Thoracic aorta (tissue), 2 donors: ENCODE data around the gene LMO7. TPM values are rescaled to one million over a fixed set of nuclear protein-coding genes. Genes with fewer than 3 reads are reported as not detected.
A peak's percentile ranks its signal among the peaks of the same experiment; 100 is the strongest.

Source experiments
- ATAC-seq: fragments of 150-250 bp; one replicate; pipeline ENCODE4 v1.8.0; 2017; ENCODE audit warnings: low read depth; ENCODE audit not compliant: insufficient number of reproducible peaks, low FRiP score
- DNase-seq: peaks from one replicate; pipeline ENCODE4 v3.0.0-alpha.2; 2020; ENCODE audit warnings: low spot score
- H3K27ac ChIP-seq, 2 donors: fragments of 200-600 bp; sonication (generic); 1 replicate in 1 of 2; 2 replicates in 1 of 2; pipeline ENCODE4 v1.5.1; 2016; ENCODE audit warnings: mild to moderate bottlenecking in 2 of 2, moderate library complexity in 2 of 2
- H3K27me3 ChIP-seq: fragments of 200-600 bp; sonication (generic); replicated peaks from 2 replicates; pipeline ENCODE4 v1.6.0; 2016; ENCODE audit warnings: mild to moderate bottlenecking; ENCODE audit not compliant: insufficient read depth
- H3K36me3 ChIP-seq: fragments of 200-600 bp; sonication (generic); one replicate; pipeline ENCODE4 v1.5.1; 2016
- H3K4me1 ChIP-seq, 2 donors: fragments of 200-600 bp; sonication (generic); 1 replicate in 1 of 2; 2 replicates in 1 of 2; pipeline versions ENCODE4 v1.5.1 to v1.6.0; 2016; ENCODE audit warnings: low read depth in 2 of 2, mild to moderate bottlenecking in 1 of 2; ENCODE audit not compliant: control insufficient read depth in 1 of 2
- H3K4me3 ChIP-seq: fragments of 200-600 bp; sonication (generic); 2 replicates; pipeline ENCODE4 v1.5.1; 2016; ENCODE audit warnings: mild to moderate bottlenecking
- H3K9me3 ChIP-seq: fragments of 200-600 bp; sonication (generic); 2 replicates; pipeline ENCODE4 v1.5.1; 2016
- total RNA-seq, 2 donors: library from RNA; depleted of rRNA; stranded (reverse); fragments of >200 nt; gene quantifications; one replicate each; pipeline versions ENCODE4 v1.1.0 to v1.2.3, GENCODE V29; 2016
- TF ChIP-seq, protein P1 (sequence below): fragments of 200-600 bp; sonication (generic); IDR thresholded peaks from one replicate; pipeline ENCODE4 v1.5.1; 2019; ENCODE audit warnings: antibody characterized with exemption

The LMO7 gene
- total RNA-seq, 2 donors from 2014 or later: 76.3 to 89.9 TPM

GRCh38 chr13:75762076-75762937 is 126.2 kb downstream of the LMO7 start:
- ATAC-seq (peak; percentile 24), DNase-seq (no peak)
- H3K4me3 ChIP-seq: peak overlapping the region; percentile 63
- peak overlapping the region; percentile 73 to 86 for H3K27ac ChIP-seq
- H3K36me3 ChIP-seq: no peaks in the 10 kb centered on the region
- no peaks in the 10 kb centered on the region for H3K9me3 ChIP-seq
- H3K4me1 ChIP-seq: peaks cover 9 to 40% of the 10 kb centered on the region in 2 donors
- H3K27me3 ChIP-seq: no peaks in the 10 kb centered on the region
- TF ChIP-seq, protein P1, sequence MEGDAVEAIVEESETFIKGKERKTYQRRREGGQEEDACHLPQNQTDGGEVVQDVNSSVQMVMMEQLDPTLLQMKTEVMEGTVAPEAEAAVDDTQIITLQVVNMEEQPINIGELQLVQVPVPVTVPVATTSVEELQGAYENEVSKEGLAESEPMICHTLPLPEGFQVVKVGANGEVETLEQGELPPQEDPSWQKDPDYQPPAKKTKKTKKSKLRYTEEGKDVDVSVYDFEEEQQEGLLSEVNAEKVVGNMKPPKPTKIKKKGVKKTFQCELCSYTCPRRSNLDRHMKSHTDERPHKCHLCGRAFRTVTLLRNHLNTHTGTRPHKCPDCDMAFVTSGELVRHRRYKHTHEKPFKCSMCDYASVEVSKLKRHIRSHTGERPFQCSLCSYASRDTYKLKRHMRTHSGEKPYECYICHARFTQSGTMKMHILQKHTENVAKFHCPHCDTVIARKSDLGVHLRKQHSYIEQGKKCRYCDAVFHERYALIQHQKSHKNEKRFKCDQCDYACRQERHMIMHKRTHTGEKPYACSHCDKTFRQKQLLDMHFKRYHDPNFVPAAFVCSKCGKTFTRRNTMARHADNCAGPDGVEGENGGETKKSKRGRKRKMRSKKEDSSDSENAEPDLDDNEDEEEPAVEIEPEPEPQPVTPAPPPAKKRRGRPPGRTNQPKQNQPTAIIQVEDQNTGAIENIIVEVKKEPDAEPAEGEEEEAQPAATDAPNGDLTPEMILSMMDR: no peak

GRCh38 chr13:75762955-75763354 is 126.8 kb downstream of the LMO7 start:
- Histone ChIP-seq H3K36me3 (no peaks in the 10 kb centered on the region), H3K4me3 (peak overlapping the region; percentile 63), H3K4me1 (peaks cover 9 to 40% of the 10 kb centered on the region in 2 donors), H3K9me3 (no peaks in the 10 kb centered on the region), H3K27ac (peak overlapping the region; percentile 73 to 86), H3K27me3 (no peaks in the 10 kb centered on the region)
- TF ChIP-seq, protein P1: no peak
- DNase-seq (no peak), ATAC-seq (no peak)

DNA sequence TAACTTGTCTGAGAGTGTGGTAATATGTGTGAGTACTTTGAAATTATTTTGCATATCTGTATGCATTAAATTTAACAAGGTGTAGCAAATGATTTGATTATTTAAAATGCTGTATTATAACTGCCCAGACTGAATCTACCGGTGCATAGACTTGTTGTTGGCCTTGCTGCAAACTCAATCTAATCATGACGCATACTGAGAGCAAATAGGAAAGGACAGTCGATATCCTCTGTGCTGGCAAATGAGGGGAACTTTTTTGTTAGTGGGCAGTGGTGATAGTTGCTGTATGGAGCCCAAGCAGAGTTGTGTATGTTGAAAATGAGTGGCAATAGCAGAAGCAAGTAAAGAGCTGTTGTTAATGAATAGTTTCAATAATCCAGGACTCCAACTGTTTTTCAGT is 127.4 kb downstream of the LMO7 start:
- H3K4me1 ChIP-seq: peaks cover 9 to 40% of the 10 kb centered on the region in 2 donors
- H3K9me3 ChIP-seq: no peaks in the 10 kb centered on the region
- TF ChIP-seq, protein P1: no peak
- ATAC-seq (no peak), DNase-seq (no peak)
- H3K27me3 ChIP-seq: no peaks in the 10 kb centered on the region
- peak overlapping the region in 1 of 2 donors; percentile 73 for H3K27ac ChIP-seq
- H3K36me3 ChIP-seq: no peaks in the 10 kb centered on the region
- H3K4me3 ChIP-seq: peak overlapping the region; percentile 63

- H3K27ac ChIP-seq: peak overlapping the region in 1 of 2 donors; percentile 19
- no peaks in the 10 kb centered on the region for H3K36me3 ChIP-seq
- H3K4me3 ChIP-seq: peak overlapping the region; percentile 28
- no peaks in the 10 kb centered on the region for H3K9me3 ChIP-seq
- peaks cover 9 to 41% of the 10 kb centered on the region in 2 donors for H3K4me1 ChIP-seq
- no peak for DNase-seq
- no peak for ATAC-seq
- no peaks in the 10 kb centered on the region for H3K27me3 ChIP-seq
- TF ChIP-seq, protein P1: no peak
Observed at GRCh38 chr13:75764251-75764925, 128.3 kb downstream of the LMO7 start.

- peak overlapping the region; percentile 28 for H3K4me3 ChIP-seq
- H3K4me1 ChIP-seq: peaks cover 9 to 43% of the 10 kb centered on the region in 2 donors
- H3K9me3 ChIP-seq: no peaks in the 10 kb centered on the region
- TF ChIP-seq, protein P1: no peak
- no peaks in the 10 kb centered on the region for H3K36me3 ChIP-seq
- ATAC-seq (no peak), DNase-seq (no peak)
- no peaks in the 10 kb centered on the region for H3K27me3 ChIP-seq
- no peak overlapping the region for H3K27ac ChIP-seq
Observed at GRCh38 chr13:75764926-75765310, 128.8 kb downstream of the LMO7 start.
